HG02943 (cell line): ENCODE results near the gene RNASE7.
"Not testable (repeated sequence)": the region's sequence is repeated elsewhere in the genome, so short reads cannot be mapped to it uniquely, and the experiment has no call there.

ENCODE experiments used
- ATAC-seq: cut with Tn5 transposase; IDR thresholded peaks from one replicate; pipeline ENCODE4 v1.9.1; 2021; ENCODE audit warnings: mild to moderate bottlenecking, low read depth, moderate library complexity; ENCODE audit not compliant: unreplicated experiment

The RNASE7 gene

GRCh38 chr14:21023174-21023573, 19.0 kb upstream of the RNASE7 start:
- no peak for ATAC-seq

- no peak for ATAC-seq
Observed at GRCh38 chr14:21023817-21024584, 18.2 kb upstream of the RNASE7 start.

- ATAC-seq: no peak
Observed at GRCh38 chr14:21024585-21025370, 17.4 kb upstream of the RNASE7 start, which contains the start of gene NDRG2. NDRG2 (minus strand) TSS chr14:21025061; CDS start chr14:21023315, 1,746 bp downstream.

- ATAC-seq: no peak
Observed at GRCh38 chr14:21025371-21026273, 16.5 kb upstream of the RNASE7 start.

GRCh38 chr14:21026274-21026987, 15.7 kb upstream of the RNASE7 start:
- ATAC-seq: no peak

GRCh38 chr14:21026988-21027315, 15.2 kb upstream of the RNASE7 start:
- ATAC-seq: no peak

- no peak for ATAC-seq
Observed at GRCh38 chr14:21029917-21030316, 12.2 kb upstream of the RNASE7 start, which contains the start of gene TPPP2. TPPP2 (plus strand) TSS chr14:21030217; CDS start chr14:21030582, 365 bp downstream.

GRCh38 chr14:21030531-21030930, 11.6 kb upstream of the RNASE7 start:
- no peak for ATAC-seq

- ATAC-seq: no peak
Observed at GRCh38 chr14:21032326-21033132, 9.6 kb upstream of the RNASE7 start.

GRCh38 chr14:21033133-21033698, 8.9 kb upstream of the RNASE7 start:
- ATAC-seq: no peak

- no peak for ATAC-seq
Observed at GRCh38 chr14:21034707-21035106, 7.5 kb upstream of the RNASE7 start, which contains the start of gene RNASE13. RNASE13 (minus strand) TSS chr14:21034807; CDS start chr14:21034288, 519 bp downstream.

GRCh38 chr14:21036751-21037150, 5.4 kb upstream of the RNASE7 start:
- no peak for ATAC-seq

- ATAC-seq: no peak
Observed at GRCh38 chr14:21037156-21037555, 5.0 kb upstream of the RNASE7 start.

- no peak for ATAC-seq
Observed at GRCh38 chr14:21038441-21039422, 3.4 kb upstream of the RNASE7 start.

GRCh38 chr14:21039585-21040369, 2.4 kb upstream of the RNASE7 start:
- no peak for ATAC-seq

- no peak for ATAC-seq
Observed at GRCh38 chr14:21040370-21040925, 1.7 kb upstream of the RNASE7 start.

GRCh38 chr14:21040941-21041340, 1.2 kb upstream of the RNASE7 start:
- ATAC-seq: not testable (repeated sequence)
